ENCODE measurements around the gene ACKR2.
"Not testable (repeated sequence)": the region's sequence is repeated elsewhere in the genome, so short reads cannot be mapped to it uniquely, and the experiment has no call there.

Gene ACKR2

GRCh38 chr3:42801784-42802183 lies 7.5 kb upstream of the ACKR2 start:
- DNase-seq, result no peak

- no peak for DNase-seq
These were observed 6.3 kb upstream of the ACKR2 start for GRCh38 chr3:42802876-42803413.

- peak; percentile 75 for DNase-seq
These were observed 5.7 kb upstream of the ACKR2 start for GRCh38 chr3:42803414-42804105.

DNA sequence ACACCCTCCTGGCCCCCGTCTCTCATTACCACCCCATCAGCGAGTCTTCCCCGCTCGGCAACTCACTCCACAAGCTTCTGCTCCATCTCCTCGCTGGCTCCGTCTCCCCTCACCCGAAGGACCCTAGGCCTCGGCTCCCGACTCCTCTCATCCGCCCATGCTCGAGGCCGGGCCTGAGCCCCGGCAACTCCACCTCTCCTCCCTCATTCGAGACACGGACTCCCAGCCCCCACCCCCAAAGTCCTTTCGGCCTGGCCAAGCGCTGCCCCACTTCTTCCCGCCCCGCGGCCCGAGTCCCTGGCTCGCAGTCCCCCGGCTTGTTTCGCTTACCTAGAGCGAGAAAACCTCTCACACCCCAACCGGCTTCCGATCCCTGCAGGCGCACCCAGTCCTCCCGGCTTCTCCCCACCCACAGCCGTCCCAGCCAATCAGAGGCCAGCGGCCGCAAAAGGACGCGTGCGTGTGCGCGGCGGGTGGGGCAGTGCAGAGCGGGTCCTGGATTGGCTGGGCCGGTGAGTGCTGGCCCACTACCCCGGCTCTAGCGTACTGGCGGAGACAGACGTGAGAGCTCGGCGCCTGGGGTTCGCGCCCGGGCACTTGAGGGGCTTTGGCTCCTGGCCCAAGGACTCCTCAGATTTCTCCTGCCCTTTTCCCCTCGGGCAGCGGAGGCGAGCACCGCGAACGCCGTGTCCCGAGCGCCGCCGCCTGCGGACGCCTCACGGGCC lies 5.0 kb upstream of the ACKR2 start, which contains the start of gene HIGD1A:
Gene HIGD1A (minus strand): TSS at position 385 of the 725 bp plus-strand sequence. CDS start 10,237 bp downstream, outside the sequence.
- DNase-seq, result peak; percentile 97

- no peak for DNase-seq
These were observed 4.5 kb upstream of the ACKR2 start for GRCh38 chr3:42804831-42805132.

DNA sequence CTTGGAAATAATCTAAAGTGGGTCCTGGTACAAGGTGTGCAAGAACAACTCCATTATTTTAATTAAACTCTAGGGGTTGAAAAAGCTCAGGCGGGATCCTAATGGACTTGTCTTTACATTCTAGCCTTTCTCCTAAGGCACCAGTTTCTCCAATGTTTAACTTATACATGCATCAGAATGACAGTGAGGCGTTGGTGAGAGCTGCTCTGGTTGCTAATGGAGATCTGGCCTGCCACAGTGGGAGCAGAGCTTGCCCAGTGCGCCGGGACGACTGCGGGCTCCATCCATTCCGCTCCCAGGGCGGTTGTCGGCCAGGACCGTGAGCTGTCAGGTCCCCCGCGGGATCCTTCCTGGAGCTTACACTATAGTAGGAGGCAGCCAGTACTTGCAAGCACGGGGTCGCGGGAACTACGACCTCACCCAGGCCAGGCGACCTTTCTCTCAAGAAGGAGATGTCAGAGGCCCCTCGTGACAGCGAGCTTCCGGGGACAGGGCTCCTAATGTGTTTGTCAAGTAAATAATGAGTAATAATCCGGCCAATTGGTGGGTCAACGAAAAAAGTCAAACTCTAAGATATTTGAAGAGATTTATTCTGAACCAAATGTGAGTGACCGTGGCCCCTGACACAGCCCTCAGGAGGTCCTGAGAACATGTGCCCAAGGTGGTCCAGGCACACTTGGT lies 4.0 kb upstream of the ACKR2 start:
- DNase-seq, result no peak

- DNase-seq, result no peak
These were observed 1.3 kb upstream of the ACKR2 start for GRCh38 chr3:42807929-42808328.

DNA sequence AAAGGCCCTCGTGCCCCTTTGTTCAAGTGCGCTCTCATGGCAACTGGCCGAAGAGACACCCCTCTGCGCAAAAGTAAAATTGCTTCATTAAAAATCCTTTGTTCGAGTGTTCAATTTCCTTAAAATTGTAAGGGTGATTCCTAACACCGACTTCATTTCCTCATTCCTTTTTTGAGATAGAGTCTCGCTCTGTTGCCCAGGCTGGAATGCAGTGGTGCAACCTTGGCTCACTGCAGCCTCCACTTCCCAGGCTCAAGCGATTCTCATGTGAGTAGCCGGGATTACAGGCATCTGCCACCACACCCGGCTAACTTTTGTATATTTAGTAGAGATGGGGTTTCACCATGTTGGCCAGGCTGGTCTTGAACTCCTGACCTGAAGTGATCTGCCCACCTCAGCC lies 1.5 kb downstream of the ACKR2 start:
- not testable (repeated sequence) for DNase-seq

- DNase-seq, result peak; percentile 93
These were observed 2.1 kb downstream of the ACKR2 start for GRCh38 chr3:42811118-42811883.

DNA sequence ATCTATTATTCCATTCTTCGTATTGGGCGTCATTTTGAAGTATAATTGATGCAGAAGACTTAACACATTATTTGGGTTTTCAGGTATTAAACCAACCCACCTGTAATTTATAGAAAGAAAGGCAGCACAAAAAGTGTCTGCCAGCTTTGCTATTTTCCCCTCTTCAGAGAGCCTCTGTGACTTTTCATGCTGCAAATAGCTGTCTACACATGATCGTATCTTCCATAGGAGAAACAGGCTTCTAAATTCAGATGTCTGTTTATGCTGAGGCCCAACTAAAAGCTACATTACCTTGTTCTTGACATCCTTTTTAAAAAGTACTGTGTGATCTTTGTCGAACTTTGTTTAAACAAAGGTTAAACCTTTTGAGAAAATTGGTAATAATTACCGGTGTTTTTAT lies 5.0 kb downstream of the ACKR2 start:
- no peak for DNase-seq

- DNase-seq, result peak; percentile 71
These were observed 5.8 kb downstream of the ACKR2 start for GRCh38 chr3:42814914-42815507.

DNA sequence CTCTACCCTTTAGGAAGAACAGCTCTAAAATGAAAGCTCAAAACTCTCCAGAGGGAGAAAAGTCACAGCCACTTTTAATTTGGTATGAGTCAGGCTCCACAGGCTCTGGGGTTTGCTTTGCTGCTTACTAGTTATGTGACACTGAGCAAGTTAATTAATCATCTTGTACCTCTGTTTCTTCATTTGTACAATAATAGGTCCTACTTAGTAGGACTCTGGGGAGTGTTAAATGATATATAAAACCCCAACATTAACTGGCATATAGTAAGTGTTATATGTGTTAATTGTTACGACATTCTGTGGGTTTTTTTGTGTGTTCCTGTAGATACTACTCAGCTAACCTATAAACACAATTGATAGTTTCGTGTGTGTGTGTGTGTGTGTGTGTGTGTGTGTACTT lies 6.6 kb downstream of the ACKR2 start:
- DNase-seq, result no peak

- peak; percentile 25 for DNase-seq
These were observed 10.2 kb downstream of the ACKR2 start for GRCh38 chr3:42819351-42819965.

DNA sequence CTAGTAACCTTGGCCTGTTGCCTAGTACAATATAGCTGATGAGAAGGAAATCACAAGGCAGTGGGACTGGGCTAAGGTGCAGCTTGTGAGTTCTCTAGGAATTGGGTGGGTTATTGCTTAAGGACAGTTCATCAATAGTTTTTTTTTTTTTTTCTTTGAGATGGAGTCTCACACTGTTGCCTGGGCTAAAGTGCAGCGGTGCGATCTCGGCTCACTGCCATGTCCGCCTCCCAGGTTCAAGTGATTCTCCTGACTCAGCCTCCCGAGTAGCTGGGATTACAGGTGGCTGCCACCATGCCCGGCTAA lies 11.5 kb downstream of the ACKR2 start:
- no peak for DNase-seq

DNA sequence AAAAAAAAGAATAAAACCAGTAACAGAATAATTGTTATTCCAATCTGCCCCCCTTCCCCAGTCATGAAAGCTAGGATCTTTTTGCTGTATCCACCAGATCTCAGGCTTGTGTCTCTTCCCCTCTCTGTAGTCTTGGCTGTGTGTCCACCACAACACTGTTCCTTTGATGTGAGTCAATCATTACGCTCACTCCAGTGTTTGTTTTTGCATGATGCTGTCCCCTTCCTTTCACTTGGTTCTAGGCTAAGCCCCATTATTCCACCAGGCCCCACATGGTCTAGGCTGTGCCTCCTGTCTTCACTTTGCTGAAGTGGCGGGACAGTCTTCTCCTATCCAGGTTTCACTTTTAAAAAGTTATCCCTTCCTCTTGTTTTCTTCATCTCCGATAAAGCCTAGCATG lies 13.6 kb downstream of the ACKR2 start:
- no peak for DNase-seq

GRCh38 chr3:42823351-42823750 lies 14.1 kb downstream of the ACKR2 start:
- no peak for DNase-seq

GRCh38 chr3:42826141-42826540 lies 16.9 kb downstream of the ACKR2 start:
- no peak for DNase-seq

DNA sequence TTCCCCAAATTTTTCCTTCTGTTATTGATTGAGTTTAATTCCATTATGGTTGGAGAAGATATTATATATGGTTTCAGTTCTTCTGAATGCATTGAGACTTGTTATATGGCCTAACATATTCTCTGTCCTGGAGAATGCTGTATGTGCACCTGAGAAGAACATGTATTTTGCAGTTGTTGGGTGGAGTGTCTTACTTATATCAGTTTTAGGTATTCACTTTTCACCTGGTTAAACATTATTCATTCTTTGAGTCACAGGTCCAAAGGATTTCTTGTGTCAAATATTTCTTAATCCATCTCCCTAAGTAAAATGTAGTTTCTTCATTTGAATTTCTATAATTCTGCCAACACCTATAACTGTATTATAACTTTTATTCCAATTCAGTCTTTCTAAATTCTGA lies 17.8 kb downstream of the ACKR2 start:
- no peak for DNase-seq

GRCh38 chr3:42827654-42828053 lies 18.4 kb downstream of the ACKR2 start:
- no peak for DNase-seq

GRCh38 chr3:42829083-42829627 lies 19.9 kb downstream of the ACKR2 start:
- DNase-seq, result no peak

- DNase-seq, result no peak
These were observed 20.6 kb downstream of the ACKR2 start for GRCh38 chr3:42829628-42830436.
